HEK293T (cell line): Measurements from ENCODE around the gene CD81.

Source experiments
- ARNT ChIP-seq: fragments of 450-650 bp; IDR thresholded peaks from 2 replicates; pipeline ENCODE4 v1.6.1; 2017; ENCODE audit warnings: mild to moderate bottlenecking
- FOXA1 ChIP-seq: fragments of 450-650 bp; IDR thresholded peaks from 2 replicates; pipeline ENCODE4 v1.6.1; 2016; ENCODE audit warnings: mild to moderate bottlenecking
- FOXK2 ChIP-seq: fragments of 450-650 bp; IDR thresholded peaks from 2 replicates; pipeline ENCODE4 v1.6.1; 2016; ENCODE audit warnings: mild to moderate bottlenecking
- HDGF ChIP-seq: fragments of 450-650 bp; IDR thresholded peaks from 2 replicates; pipeline ENCODE4 v1.6.1; 2017; ENCODE audit warnings: antibody characterized with exemption, borderline replicate concordance
- NFRKB ChIP-seq: fragments of 450-650 bp; IDR thresholded peaks from 2 replicates; pipeline ENCODE4 v1.6.1; 2016; ENCODE audit warnings: mild to moderate bottlenecking, moderate library complexity
- SUZ12 ChIP-seq: fragments of 450-650 bp; IDR thresholded peaks from 2 replicates; pipeline ENCODE4 v1.6.1; 2016; ENCODE audit warnings: mild to moderate bottlenecking
- TARDBP ChIP-seq: fragments of 450-650 bp; IDR thresholded peaks from 2 replicates; pipeline ENCODE4 v1.6.1; 2016
- TF ChIP-seq, protein P1 (sequence below): fragments of 450-650 bp; IDR thresholded peaks from 2 replicates; pipeline ENCODE4 v1.6.1; 2016

DNA sequence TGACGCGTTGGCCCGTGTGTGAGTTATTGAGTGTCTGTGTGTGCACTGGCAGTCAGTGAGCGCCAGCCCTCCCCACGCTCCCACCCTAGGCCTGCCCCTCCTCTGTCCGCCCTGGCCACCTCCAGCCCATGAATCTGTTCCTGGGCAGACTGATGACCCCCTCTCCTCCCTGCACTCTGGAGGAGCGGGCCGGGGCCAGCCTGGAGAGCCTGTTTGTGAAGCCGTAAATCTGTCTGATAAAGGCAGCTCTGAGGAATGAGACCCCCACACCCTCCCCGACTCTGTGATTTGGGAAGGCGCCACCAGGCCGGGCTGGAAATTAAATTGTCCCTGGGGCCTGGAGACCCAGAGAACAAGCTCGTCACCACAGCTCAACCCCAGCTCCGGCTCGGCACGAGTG, 32.0 kb downstream of the CD81 start:
- TF ChIP-seq, protein P1, sequence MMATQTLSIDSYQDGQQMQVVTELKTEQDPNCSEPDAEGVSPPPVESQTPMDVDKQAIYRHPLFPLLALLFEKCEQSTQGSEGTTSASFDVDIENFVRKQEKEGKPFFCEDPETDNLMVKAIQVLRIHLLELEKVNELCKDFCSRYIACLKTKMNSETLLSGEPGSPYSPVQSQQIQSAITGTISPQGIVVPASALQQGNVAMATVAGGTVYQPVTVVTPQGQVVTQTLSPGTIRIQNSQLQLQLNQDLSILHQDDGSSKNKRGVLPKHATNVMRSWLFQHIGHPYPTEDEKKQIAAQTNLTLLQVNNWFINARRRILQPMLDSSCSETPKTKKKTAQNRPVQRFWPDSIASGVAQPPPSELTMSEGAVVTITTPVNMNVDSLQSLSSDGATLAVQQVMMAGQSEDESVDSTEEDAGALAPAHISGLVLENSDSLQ: no peak
- no peak for TF ChIP-seq FOXA1
- TF ChIP-seq NFRKB: no peak
- no peak for TF ChIP-seq SUZ12
- no peak for TF ChIP-seq ARNT
- no peak for TF ChIP-seq HDGF
- no peak for TF ChIP-seq TARDBP
- TF ChIP-seq FOXK2: no peak
